GM21786 (cell line): Measurements from ENCODE around the gene PPP1R3C.

Experiments
- ATAC-seq: cut with Tn5 transposase; IDR thresholded peaks from one replicate; pipeline ENCODE4 v1.9.1; 2021; ENCODE audit not compliant: unreplicated experiment

Gene PPP1R3C

DNA sequence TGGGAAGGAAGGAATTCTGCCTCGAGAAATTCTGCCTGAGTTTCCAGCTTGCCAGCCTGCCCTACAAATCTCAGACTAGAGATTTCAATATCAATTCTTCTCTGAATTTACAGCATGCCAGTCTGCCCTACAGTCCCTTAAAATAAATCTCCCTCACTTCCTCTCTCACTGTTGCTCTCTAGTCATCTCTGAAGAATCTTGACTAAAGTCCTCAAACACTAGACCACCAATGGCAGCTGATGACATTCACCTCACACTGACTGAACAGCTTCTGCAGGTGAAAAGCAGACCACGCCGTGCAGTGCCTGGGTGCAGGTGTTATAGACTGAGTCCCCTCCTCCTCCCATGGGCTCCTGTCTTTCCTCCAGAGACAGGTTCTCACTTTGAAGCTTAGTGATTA, 30.4 kb downstream of the PPP1R3C start:
- no peak for ATAC-seq

GRCh38 chr10:91601212-91601611, 31.7 kb downstream of the PPP1R3C start:
- no peak for ATAC-seq

GRCh38 chr10:91598211-91598977, 34.5 kb downstream of the PPP1R3C start:
- ATAC-seq = no peak

DNA sequence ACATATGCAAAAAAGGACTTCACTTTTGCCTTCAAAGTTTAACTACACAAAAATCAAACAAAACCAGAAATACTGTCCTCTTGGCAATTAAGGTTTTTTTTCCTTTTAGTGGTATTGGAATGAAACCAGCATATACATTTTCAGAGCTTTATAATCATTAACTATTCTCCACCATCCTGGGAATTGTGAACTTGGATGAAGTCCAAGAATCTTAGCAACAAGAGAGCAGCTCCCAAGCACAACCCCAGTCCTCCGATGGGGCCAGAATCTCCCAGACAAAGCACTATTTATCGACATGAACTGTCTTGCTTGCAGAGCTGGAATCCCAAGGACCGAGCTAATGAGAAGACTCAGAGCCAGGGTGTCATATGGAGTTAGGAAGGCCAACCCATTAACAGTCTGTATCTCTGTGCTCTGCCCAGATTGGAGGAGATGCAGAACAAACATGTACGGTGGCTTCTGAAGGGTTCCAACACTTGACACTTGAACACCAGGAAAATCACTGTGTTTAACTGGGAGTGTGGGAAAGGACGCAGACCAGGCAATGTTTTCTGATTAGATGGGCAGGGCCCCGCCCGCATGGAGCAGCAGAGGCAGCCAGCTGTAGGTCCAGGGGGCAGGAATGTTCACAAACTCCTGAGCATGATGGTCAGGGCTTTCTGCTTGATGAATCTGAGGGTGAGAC, 35.5 kb downstream of the PPP1R3C start:
- ATAC-seq = no peak

GRCh38 chr10:91596825-91597196, 36.1 kb downstream of the PPP1R3C start:
- ATAC-seq = no peak

GRCh38 chr10:91593834-91594233, 39.0 kb downstream of the PPP1R3C start:
- ATAC-seq = no peak

DNA sequence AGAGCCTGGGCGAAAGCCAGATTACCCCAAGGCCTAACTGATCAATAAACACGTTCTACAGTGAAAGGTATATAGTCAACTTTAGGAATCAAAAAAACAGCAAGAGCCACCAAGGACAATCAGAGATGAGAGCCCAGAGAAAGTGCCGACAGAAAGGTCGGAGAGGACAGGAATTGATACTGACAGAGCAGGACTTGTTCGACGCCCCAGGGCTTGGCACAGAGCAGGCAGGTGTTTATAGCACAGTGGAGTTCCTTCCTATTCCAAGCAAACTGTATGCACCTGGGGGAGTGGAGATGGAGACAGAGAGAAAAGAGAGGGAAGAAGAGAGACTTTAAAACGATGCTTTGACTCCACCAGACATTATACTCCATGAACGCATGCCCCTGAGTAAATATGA, 39.5 kb downstream of the PPP1R3C start:
- no peak for ATAC-seq

GRCh38 chr10:91592266-91592975, 40.5 kb downstream of the PPP1R3C start:
- no peak for ATAC-seq

- ATAC-seq = no peak
Observed at GRCh38 chr10:91591797-91592174, 41.1 kb downstream of the PPP1R3C start.

DNA sequence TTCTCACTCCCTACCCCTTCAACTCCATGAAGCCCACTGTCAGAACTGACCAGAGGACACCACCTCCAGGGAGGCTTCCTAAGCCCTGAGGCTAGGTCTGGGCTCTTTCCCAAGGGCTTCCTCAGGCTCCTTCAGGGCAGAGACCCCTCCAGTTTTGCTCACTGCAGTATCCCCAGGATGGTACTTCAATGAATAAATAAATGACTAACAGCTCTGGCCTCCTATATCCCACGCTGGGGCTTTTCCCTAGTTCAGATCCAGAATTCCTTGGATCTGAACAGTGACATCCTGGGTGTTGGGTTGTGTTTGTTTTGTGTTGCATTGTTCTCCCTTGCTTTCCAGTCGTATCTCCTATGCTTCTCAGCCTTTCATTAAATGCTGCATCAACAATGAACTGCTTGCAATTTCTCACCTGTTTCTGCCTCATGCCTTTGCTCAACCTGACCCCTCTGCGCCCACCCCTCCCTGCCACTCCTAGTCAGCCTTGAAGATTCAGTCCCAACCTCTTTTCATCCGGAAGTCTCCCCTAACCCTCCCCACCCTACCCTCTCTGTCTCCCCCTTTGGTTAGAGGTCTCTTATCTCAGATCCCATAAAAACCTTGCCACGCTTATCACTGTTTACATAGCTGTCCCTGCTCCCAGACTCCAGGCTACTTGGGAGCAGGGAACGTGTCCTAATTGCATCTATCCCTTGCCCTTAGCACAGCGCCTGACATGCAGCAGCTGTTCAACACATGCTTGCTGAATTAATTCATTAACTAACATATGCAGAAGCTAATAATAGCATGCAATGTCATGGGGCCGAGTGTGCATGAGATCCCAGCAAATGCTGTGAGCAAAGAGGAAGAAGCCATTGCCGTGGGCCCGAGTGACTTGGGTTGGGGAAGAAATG, 41.7 kb downstream of the PPP1R3C start:
- no peak for ATAC-seq

DNA sequence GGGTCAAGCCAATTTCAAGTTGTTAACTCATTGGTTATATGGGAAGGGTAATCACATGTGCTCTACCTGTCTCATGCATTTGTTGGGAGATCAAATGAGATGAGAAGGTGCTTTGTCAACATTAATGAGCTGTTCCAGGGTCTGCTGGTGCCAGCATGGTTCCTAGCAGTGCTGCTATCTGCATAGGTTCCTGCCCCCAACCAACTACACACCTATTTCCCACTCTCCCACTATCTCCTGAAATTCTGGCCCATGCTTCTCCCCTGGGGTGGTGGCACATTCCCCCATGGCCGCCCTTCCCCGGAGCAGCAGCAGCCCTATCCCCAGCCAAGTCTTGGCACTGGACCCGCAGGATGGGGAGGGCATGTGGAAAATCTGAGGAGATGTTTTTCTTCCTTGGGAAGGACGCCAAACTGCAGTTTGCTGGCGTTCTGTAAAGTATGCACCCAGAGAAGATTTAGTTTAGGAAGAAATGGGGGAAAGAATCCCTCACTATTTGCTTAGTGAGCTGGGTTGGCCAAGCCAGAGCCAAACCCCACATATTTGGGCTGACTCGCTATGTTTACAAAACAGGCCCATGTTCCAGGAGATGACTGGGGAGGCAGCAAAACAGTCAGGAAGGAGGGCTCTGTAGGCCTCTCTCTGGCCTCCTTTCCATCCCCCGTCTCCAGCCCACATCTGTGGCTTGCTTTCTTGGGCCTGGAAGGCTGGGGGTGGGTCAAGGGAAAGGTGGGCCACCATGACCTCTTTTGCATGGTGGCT, 42.5 kb downstream of the PPP1R3C start:
- ATAC-seq = no peak

DNA sequence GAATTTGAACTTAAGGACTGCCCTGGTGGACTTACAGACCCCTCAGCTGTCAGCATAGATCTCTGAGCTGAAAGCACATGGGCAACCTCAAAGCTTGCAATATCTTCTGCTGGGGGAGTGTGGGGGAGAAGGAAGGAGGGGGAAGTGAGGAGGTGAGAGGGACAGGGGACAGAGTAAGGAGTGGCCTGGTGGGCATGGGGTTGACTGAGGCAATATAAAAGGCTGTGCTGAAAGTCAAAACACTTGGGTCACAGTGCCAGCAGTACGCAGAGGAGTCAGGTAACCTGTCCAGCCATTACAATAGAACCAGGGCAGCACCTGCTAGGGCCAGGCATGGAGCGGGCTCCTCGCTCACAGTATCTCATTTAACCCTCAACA, 43.2 kb downstream of the PPP1R3C start:
- ATAC-seq = no peak

- no peak for ATAC-seq
Observed at GRCh38 chr10:91589015-91589657, 43.7 kb downstream of the PPP1R3C start.

DNA sequence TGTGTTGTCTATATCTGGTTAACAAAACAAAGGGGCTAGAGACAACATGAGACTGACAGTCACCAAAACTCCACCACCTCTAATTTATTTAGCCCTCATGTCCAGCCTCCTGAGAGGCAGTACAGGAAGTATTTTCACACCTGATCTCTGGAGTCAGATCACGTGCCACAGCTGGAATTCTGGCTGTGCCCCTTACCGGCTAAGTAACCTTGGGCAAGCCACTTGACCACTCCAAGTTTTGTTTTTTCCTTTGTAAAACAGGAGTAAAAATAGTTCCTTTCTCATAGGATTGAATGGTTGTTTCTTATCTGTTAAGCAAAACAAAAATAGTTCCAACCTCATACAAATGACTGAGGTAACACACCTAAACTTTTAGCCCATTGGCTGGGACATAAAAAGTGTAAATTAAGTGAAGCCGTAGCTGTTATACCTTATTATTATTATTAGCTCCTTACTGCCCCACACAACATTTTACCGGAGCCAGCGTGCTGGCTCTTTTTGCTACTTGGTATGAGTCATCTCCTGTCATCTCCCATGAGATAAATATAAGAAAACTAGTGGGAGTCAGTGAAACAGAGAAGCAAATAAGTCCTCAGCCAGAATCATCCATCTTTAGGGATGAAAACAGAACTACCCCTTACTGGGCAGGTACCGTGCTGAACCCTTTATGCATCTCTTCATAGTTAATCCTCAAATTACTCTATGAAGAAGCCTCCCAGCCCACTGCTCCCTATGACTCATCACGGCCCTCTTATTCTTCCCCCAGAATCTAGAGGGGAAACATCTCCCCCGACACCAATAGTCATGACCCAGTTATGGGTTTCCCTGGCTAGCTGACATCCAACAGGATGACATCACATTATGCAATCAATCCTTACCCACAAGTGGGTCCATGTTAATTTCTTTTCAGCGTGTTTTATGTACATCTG, 44.9 kb downstream of the PPP1R3C start:
- no peak for ATAC-seq

DNA sequence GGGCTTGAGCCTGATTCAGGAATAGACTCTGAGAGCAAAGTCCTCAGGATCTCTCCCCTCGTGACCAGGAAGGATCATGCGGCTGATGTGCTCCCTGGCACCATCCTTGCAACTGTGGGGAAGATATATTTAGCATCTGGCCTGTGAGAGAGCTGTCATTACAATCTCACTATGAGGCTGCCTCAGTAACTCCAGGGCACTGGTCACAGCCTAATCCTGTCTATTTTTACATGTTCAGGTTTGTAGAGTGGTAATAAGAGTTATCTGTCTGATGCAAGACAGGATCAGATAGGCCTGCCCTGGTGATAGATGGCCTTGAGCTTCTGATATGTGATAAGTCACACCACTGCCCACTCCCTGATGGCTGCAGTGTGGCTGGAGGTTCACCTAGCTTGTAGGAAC, 50.7 kb downstream of the PPP1R3C start:
- ATAC-seq = no peak

- ATAC-seq = no peak
Observed at GRCh38 chr10:91579329-91579985, 53.4 kb downstream of the PPP1R3C start.
